DOHH2 (cell line): ENCODE data around the gene PPFIBP2.

Experiments
- H3F3A ChIP-seq: fragments of 200-600 bp; sonication (generic), shearing (Covaris generic); 2 replicates; pipeline ENCODE4 v1.6.0; 2016; ENCODE audit warnings: antibody characterized with exemption, mild to moderate bottlenecking; ENCODE audit not compliant: control insufficient read depth, insufficient read depth
- H3K27ac ChIP-seq: fragments of 200-600 bp; sonication (generic); 2 replicates; pipeline ENCODE4 v1.5.1; 2014; ENCODE audit warnings: low read depth, mild to moderate bottlenecking, low read length, moderate library complexity
- H3K27me3 ChIP-seq: fragments of 200-600 bp; sonication (generic); 2 replicates; pipeline ENCODE4 v1.6.1; 2014; ENCODE audit warnings: mild to moderate bottlenecking, low read length, mixed read lengths; ENCODE audit not compliant: control insufficient read depth
- H3K36me3 ChIP-seq: fragments of 200-600 bp; sonication (generic); 2 replicates; pipeline ENCODE4 v1.6.1; 2014; ENCODE audit warnings: mild to moderate bottlenecking, low read length, moderate library complexity, mixed read lengths; ENCODE audit not compliant: control insufficient read depth
- H3K4me1 ChIP-seq: fragments of 200-600 bp; sonication (generic); 2 replicates; pipeline ENCODE4 v1.6.1; 2014; ENCODE audit warnings: mild to moderate bottlenecking, low read length, mixed read lengths; ENCODE audit not compliant: control insufficient read depth
- H3K4me2 ChIP-seq: fragments of 200-600 bp; sonication (generic); 2 replicates; pipeline ENCODE4 v1.6.0; 2014; ENCODE audit warnings: mild to moderate bottlenecking, low read length, moderate library complexity
- H3K4me3 ChIP-seq: fragments of 200-600 bp; sonication (generic); 2 replicates; pipeline ENCODE4 v1.5.1; 2014; ENCODE audit warnings: mild to moderate bottlenecking, low read length, mixed read lengths
- H3K79me2 ChIP-seq: fragments of 200-600 bp; sonication (generic); 2 replicates; pipeline ENCODE4 v1.6.1; 2014; ENCODE audit warnings: mild to moderate bottlenecking, low read length, mixed read lengths; ENCODE audit not compliant: control insufficient read depth
- H3K9me2 ChIP-seq: fragments of 200-600 bp; sonication (generic); replicated peaks from 2 replicates; pipeline ENCODE4 v1.6.1; 2014; ENCODE audit warnings: mild to moderate bottlenecking, low read length, mixed read lengths; ENCODE audit not compliant: control insufficient read depth
- H3K9me3 ChIP-seq: fragments of 200-600 bp; sonication (generic); 2 replicates; pipeline ENCODE4 v1.6.1; 2014; ENCODE audit warnings: antibody characterized with exemption, low read length, mixed read lengths; ENCODE audit not compliant: control insufficient read depth, insufficient read depth
- H4K20me1 ChIP-seq: fragments of 200-600 bp; sonication (generic); 2 replicates; pipeline ENCODE4 v1.6.0; 2014; ENCODE audit warnings: low read depth, mild to moderate bottlenecking, antibody characterized with exemption, low read length, moderate library complexity; ENCODE audit not compliant: control insufficient read depth, insufficient read depth
- CTCF ChIP-seq: fragments of 200-600 bp; sonication (generic); IDR thresholded peaks from one replicate; pipeline ENCODE4 v1.5.1; 2014; ENCODE audit warnings: antibody characterized with exemption, mild to moderate bottlenecking, low read depth, low read length; ENCODE audit not compliant: poor library complexity, severe bottlenecking
- EZH2phosphoT487 ChIP-seq: fragments of 200-600 bp; sonication (generic); IDR thresholded peaks from 2 replicates; pipeline ENCODE4 v1.6.1; 2017; ENCODE audit warnings: borderline replicate concordance, mild to moderate bottlenecking, antibody characterized with exemption, low read length, moderate library complexity, mixed read lengths

Gene PPFIBP2

DNA sequence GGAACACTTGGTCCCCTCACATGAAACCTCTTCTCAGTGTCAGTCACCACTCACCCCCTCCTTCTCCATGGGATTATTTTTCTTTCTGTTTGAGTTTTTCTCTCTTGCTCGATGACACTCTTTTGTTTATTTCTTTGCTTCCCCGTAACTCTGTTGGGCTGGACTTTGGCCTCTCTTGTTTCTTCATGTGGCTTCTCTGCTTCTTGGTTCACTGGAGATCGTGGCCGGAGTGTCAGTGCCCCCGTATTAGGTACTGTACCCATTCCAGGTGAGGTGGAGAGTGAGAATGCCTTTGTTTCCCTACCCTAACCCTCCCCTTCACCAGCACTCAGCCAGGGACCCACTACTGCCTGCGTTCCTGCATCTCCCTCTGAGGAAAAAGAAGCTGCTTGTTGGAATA lies 127.0 kb downstream of the PPFIBP2 start:
- no peak overlapping the region for H3K4me2 ChIP-seq
- H3K36me3 ChIP-seq, result no peaks in the 10 kb centered on the region
- H3F3A ChIP-seq, result no peaks in the 10 kb centered on the region
- H3K4me3 ChIP-seq, result no peak overlapping the region
- H3K9me2 ChIP-seq, result no peaks in the 10 kb centered on the region
- H3K27ac ChIP-seq, result no peak overlapping the region
- H4K20me1 ChIP-seq, result no peaks in the 10 kb centered on the region
- H3K79me2 ChIP-seq, result no peaks in the 10 kb centered on the region
- no peaks in the 10 kb centered on the region for H3K27me3 ChIP-seq
- TF ChIP-seq CTCF, result no peak
- TF ChIP-seq EZH2phosphoT487, result no peak
- H3K9me3 ChIP-seq, result no peaks in the 10 kb centered on the region
- peaks cover 12% of the 10 kb centered on the region for H3K4me1 ChIP-seq

DNA sequence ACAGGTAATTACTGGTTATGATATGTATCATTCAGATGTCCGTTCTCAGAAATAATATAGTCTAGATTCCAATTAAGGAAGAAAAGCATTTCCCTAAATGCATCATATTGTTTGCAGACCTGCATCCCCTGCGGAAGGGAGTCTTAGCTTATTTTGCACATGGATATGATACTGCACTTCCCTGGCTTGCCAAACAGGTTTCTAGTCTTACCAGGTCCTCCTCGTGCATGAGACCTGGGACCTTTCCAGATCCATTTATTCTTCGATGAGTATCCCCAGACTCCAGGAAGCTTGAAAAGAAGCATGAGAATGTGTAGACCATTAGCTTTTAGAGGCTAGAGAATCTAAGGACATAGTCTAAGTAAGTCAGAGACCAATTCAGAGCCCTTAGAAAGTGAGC lies 128.9 kb downstream of the PPFIBP2 start:
- Histone ChIP-seq H3K4me2 (no peak overlapping the region), H3K9me2 (no peaks in the 10 kb centered on the region), H3K79me2 (no peaks in the 10 kb centered on the region), H3K27ac (no peak overlapping the region), H3F3A (no peaks in the 10 kb centered on the region), H3K9me3 (no peaks in the 10 kb centered on the region), H3K4me1 (peaks cover 12% of the 10 kb centered on the region), H3K27me3 (no peaks in the 10 kb centered on the region), H3K36me3 (no peaks in the 10 kb centered on the region), H3K4me3 (no peak overlapping the region), H4K20me1 (no peaks in the 10 kb centered on the region)
- TF ChIP-seq EZH2phosphoT487 (no peak), CTCF (no peak)

DNA sequence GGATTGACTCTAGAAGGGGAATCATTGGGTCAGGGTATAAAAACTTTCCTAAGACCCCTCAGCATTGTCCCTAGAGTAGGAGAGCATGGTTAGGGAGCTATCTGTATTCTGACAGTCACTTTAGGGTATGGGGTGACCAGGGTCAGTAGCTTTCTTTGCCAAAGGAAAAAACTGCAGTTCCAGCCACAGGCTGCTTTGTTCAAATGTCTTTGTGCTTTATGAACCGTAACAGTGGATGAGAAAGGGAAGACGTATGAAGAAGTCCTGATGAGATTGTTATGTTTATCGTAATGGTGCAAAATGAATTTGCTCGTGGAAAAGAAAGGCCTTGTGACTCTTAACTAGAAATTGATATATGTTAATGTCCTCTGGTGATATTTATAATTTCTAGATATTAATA lies 129.5 kb downstream of the PPFIBP2 start:
- H3K9me3 ChIP-seq, result no peaks in the 10 kb centered on the region
- H3K9me2 ChIP-seq, result no peaks in the 10 kb centered on the region
- H3K4me3 ChIP-seq, result no peak overlapping the region
- H4K20me1 ChIP-seq, result no peaks in the 10 kb centered on the region
- H3K36me3 ChIP-seq, result peaks cover under 1% of the 10 kb centered on the region; the same call in 1 of the 2 replicates
- peaks cover 12% of the 10 kb centered on the region for H3K4me1 ChIP-seq
- H3K27ac ChIP-seq, result no peak overlapping the region
- no peak overlapping the region for H3K4me2 ChIP-seq
- TF ChIP-seq CTCF (no peak), EZH2phosphoT487 (no peak)
- no peaks in the 10 kb centered on the region for H3K27me3 ChIP-seq
- H3K79me2 ChIP-seq, result no peaks in the 10 kb centered on the region
- no peaks in the 10 kb centered on the region for H3F3A ChIP-seq

- no peak overlapping the region for H3K27ac ChIP-seq
- H3K9me3 ChIP-seq, result no peaks in the 10 kb centered on the region
- no peaks in the 10 kb centered on the region for H4K20me1 ChIP-seq
- H3K27me3 ChIP-seq, result no peaks in the 10 kb centered on the region
- no peaks in the 10 kb centered on the region for H3K9me2 ChIP-seq
- no peaks in the 10 kb centered on the region for H3K79me2 ChIP-seq
- no peak for TF ChIP-seq EZH2phosphoT487
- no peak for TF ChIP-seq CTCF
- no peak overlapping the region for H3K4me2 ChIP-seq
- no peaks in the 10 kb centered on the region for H3F3A ChIP-seq
- H3K4me3 ChIP-seq, result no peak overlapping the region
- peaks cover 8% of the 10 kb centered on the region; the same call in 1 of the 2 replicates for H3K36me3 ChIP-seq
- H3K4me1 ChIP-seq, result no peaks in the 10 kb centered on the region
Observed at GRCh38 chr11:7645206-7645605, 131.4 kb downstream of the PPFIBP2 start.
